Measurements from ENCODE around the gene PRKCZ.
A peak's percentile ranks its signal among the peaks of the same experiment; 100 is the strongest.

The PRKCZ gene

DNA sequence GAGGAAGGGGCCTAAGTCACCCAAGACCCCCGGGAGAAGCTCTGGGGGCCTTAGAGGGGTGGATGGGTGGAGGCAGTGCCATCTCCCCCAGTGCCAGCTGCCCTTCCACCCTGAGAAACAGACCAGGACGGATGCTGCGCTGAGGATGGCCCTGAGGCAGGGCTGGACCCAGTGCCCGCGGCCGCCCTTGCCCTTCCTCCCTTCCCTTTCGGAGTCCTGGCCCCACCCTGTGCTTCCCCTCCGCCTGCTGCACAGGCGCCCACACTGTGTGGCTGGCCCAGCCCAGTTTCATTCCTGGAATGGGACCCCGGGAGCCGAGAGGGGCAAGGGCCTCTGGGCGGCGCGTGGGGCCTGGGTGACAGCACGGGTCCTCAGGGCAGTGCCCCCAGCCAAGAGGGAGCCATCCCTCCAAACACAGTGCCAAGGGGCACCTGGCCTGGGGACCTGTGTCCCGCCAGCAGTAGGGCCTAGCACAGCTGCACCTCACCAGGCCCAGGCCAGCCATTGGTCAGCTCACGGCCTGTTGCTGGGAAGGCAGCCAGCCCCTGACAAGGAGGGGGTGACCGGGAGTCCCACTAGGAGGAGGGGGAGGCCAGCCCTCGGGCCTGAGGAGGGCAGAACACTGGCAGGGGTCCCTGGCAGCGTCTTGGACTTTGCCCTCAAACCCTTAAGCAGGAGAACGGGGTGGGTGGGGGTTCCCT is 164.5 kb downstream of the PRKCZ start:
- no peak for DNase-seq

DNA sequence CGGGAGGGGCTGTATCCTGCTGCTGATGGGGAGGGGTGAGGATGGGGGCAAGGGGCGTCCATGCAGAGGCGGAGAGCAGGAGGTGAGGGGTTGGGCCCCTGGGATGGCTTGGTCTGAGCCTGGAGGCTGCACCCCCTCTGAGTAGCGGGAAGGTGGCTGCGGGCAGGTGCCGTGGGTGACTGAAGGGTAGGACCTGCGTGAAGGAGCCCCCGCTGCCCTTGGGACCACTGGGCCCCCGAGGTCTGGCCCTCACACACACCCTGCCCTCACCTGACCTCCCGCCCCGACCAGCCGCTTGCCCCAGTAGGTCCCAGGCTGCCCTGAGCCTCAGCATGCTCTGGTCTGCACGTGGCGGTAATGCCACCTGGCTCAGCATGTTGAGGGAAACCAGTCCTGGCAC is 165.1 kb downstream of the PRKCZ start:
- no peak for DNase-seq

DNA sequence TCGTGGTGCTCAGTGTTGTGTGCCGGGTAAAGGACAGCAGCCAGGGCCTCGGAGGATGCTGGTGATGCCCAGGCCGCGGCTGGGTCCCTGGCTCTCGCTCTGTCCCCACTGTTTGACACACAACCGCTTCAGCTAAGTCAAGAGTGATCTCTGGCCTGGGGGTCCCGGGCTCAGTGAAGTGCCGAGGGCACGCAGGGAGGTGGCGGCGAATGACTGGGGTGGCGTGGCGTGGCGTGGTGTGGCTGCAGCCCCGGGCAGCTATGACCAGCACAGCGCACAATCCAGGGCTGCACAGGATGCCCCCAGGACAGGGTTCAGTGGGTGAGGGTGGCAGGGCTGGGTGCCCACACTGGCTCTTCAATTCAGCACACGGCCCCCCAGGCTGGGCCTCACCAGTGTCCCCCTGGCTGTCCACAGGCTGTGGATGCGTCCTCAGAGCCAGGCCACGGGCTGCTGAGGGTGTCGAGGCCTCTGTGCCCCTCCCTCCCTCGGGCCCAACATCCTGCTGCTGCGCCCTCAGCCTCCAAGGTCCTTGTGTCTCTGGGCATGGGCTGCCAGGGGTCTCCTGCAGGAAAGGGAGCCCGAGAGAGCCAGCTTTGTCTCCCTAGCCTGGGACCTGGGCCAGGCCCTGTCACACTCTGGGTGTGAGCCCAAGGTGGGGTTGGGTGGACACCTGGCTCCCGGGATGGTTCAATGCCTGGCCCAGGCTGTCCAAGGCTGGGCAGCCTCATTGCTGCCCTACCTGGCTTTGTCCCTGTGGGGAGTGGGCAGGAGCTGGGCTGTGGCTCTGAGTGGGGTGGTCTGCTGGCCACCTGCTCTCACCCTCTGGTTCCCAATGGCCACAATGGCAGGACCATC is 165.9 kb downstream of the PRKCZ start:
- no peak for DNase-seq

DNA sequence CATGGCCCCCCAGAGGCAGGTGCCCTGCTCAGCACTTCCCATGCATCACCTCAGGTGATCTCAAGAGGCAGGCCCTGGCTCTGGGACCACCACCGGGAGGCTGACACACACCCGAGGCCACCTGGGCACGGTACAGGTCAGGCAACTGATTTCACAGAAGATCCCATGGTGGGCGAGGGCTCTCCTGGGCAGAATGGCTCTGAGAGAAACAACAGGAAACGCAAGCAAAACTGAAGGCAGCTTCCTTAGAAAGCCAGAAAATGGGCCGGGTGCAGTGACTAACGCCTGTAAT is 166.5 kb downstream of the PRKCZ start:
- DNase-seq, result no peak

DNA sequence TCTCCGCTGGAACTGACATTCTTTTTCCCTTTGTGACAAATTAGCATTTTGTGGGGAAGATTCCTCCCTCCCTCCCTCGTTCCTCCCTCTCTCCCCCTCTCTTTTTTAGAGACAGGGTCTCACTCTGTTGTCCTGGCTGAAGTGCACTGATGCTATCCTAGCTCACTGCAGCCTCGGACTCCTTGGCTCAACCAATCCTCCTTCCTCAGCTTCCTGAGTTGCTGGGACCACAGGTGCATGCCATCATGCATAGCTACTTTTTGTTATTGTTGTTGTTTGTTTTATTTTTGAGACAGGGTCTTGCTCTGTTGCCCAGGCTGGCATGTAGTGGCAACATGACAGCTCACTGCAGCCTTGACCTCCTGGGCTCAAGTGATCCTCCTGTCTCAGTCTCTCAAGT is 171.1 kb downstream of the PRKCZ start:
- no peak for DNase-seq

DNA sequence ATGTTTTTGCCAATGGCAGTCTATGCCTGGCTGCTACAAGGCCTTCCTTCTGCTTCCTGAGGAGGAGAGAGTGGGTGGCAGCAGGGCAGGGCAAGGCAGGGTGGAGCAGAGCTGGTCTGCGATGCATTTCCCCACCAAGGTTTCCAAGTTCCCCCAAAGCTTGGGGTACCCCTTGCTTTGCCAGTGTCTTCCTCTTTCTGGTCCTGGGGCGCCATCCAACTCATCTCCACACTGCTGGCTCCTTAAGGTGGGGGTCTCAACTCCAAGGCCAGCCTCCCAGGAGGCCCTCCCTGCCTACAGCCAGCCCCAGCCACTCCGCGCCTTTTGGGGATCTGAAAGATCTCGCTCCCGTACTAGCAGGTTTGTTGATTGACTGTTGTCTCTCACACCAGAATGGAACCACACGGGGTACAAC is 174.0 kb downstream of the PRKCZ start:
- no peak for DNase-seq

DNA sequence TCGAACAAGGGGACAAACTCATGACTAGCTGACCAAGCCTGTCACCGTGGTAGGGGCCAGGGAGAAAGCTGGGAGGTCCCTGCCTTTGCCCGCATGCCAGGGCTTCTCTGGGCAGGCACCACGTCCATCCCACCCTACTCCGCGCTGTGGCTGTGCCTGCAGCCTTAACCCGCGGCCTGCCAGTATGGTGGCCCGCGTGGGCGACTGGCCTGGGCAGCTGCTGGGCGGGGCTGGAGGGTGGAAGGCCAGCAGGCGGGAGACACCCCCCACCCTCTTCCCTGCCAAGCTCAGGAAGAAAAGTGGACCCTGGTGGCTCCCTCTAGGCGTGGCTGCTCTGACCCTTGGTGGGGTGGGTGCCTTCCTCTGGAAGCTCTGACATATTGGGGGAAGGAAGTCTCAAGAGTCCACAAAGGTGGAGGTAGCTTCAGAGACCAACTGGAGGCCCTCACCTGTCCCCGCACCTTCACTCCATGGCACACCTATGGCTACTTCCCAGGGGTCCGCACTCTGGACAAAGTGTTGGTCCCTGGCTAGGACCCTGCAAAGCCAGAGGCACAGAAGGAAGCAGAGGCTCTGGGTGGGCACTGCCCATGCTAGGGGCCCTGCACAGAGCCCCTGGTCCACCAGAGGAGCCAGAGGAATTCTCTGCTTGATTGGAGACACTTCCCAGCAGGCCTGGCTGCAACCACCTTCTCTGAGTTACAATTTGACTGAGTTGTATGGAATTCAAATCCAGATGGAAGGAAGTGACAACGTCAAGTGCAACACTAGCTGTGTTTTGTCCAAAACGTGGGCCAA is 174.6 kb downstream of the PRKCZ start:
- no peak for DNase-seq

DNA sequence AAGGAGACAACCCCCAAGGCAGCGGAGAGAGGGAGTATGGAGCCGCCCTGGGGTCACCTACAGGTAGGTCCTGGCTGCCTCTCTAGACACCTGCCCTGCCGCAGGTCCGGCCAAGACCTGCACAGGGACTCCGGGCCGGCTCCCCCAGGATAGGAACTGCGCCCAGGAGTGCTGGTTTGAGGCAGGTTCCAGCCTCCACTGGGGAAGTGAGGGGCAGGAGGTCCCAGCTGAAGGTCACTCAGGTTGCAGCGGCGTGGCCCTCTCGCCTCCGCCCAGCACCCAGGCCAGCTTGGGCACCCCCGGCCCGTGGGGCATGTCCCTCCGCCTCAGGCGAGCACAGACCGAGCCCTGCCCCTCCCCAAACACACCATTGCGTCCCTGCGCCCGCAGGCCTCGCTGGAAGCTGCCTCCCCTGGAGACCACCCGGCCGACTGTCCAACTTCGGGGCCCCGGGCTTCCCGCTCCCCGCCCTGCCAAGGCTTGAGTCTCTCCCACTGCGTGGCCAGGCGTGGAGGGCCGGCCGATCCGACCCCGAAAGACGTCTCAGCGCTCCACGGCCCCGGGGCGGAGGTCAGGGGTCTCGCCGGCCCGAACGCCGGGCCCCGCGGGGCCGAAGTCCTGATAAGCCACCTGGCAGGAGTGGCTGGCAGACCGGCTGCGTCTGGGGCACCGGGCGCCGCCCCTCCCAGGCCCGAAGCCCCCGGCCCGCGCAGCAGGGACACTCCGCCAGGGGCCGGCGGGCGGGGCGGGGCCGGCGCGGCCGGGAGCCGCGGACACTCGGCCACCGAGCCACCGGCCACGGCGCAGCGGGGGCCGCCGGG is 176.5 kb downstream of the PRKCZ start:
- DNase-seq, result no peak

DNA sequence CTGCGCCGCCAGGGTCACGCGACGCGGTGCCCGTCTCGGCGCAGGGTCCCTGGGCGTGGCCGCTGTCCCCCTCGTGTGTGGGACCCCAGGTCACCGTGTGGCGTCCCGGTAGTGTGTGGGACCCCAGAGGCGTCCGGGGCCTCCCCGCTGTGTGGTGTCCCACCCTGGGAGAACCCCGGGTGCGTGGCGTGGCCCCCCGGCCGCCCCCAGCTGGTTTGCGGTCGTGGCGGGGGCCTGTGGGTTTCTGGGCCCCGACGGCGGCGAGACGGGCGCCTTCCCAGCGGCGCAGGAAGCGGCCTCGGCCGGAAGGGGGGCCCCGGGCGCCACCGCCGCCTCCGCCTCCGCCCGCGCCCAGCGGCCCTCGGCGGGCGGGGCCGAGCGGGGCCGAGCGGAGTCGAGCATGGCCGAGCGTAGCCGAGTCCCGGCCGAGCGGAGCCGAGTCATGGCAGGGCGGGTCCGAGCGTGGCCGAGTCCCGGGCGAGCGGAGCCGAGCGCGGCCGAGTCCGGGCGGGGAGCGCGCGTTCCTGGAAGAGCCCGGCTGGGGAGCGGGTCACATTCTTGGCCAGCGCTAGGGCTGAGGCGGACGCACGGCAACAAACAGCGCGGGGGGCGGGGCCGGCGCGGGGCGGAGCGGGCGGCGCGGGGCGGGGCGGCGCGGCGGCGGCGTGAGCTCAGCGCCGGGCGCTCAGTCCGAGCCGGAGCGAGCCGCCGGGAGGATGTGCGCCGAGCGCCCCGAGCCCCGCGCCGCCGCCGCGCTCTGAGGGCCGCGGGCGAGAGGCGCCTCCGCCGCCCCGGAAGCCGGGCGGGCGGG is 177.3 kb downstream of the PRKCZ start:
- peak; percentile 86 to 89 for DNase-seq

DNA sequence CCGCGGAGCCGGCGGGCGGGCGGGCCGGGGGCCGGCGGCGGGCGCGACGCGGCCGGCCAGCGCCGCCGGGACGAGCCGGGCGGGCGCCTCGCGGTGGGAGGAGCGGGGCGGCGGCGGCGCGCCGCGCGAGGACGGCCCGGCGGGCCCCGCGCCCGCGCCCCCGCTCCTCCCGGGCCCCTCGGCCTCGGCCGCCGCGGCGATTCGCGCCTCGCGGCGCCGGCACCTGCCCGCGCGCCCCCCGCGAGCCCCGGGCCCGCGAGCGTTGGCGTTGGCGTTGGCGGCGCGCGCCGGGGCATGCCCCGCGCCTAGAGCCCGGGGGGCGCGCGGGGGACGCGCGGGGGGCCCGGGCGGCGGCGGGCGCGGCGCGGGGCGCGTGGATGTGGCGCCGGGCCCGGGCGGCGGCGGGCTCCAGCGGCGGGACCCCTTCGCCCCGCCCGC is 178.0 kb downstream of the PRKCZ start, which contains the start of gene SKI:
TSS of gene SKI (plus strand) at position 163 of the 438 bp plus-strand sequence. CDS start 448 bp downstream, outside the sequence.
- DNase-seq, result no peak

DNA sequence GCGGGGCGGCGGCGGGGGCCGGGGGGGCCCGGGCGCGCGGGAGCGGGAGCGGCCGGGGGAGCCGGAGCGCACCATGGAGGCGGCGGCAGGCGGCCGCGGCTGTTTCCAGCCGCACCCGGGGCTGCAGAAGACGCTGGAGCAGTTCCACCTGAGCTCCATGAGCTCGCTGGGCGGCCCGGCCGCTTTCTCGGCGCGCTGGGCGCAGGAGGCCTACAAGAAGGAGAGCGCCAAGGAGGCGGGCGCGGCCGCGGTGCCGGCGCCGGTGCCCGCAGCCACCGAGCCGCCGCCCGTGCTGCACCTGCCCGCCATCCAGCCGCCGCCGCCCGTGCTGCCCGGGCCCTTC is 178.5 kb downstream of the PRKCZ start:
- DNase-seq, result no peak

DNA sequence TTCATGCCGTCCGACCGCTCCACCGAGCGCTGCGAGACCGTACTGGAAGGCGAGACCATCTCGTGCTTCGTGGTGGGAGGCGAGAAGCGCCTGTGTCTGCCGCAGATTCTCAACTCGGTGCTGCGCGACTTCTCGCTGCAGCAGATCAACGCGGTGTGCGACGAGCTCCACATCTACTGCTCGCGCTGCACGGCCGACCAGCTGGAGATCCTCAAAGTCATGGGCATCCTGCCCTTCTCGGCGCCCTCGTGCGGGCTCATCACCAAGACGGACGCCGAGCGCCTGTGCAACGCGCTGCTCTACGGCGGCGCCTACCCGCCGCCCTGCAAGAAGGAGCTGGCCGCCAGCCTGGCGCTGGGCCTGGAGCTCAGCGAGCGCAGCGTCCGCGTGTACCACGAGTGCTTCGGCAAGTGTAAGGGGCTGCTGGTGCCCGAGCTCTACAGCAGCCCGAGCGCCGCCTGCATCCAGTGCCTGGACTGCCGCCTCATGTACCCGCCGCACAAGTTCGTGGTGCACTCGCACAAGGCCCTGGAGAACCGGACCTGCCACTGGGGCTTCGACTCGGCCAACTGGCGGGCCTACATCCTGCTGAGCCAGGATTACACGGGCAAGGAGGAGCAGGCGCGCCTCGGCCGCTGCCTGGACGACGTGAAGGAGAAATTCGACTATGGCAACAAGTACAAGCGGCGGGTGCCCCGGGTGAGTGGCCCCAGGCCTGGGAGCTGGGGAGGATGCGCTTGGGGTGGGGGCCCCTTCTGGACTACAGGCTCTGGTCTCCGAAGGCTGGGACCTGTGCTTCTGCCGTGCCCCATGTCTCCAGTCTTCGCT is 179.0 kb downstream of the PRKCZ start:
- DNase-seq, result peak; percentile 21 to 45

DNA sequence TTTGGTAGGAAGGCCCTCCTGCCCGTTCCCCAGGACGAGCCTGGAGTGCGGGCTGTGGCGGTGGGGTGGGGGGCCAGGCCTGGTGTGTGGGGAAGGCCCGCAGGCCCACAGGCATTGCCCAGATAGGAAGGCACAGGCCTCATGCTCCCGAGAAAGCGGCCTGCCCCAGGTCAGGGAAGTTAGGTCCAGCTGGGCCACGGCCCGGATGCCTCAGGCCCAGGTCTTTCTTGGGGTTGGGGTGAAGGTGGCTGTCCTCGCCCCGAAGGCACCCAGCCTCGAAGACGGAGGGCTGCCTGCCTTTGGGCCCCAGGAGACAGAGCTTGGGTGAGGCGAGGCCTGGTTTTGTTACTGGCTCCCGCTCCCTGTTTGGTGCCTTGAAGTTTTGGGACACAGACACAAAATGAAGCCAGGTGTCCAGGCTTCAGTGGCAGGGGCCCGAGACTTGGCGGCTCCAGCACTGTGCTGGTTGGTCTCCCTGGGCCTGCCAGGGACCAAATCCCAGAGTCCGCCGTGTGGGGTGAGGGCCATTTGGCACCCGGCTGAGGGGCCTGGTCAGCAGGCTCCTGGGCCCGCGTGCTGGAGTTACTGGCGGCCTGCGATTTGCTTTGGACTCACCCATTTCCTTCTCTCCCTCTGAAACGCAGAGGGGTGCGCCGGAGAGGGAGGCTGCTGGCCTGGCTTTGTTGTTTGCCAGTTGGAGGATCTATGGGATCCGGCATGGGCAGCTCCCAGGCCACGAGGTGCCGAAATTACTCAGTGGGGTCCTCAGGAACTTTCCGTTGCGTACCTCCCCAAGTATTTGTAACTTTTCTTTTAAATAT is 179.9 kb downstream of the PRKCZ start:
- DNase-seq, result peak in 1 of 2 experiments; percentile 6

DNA sequence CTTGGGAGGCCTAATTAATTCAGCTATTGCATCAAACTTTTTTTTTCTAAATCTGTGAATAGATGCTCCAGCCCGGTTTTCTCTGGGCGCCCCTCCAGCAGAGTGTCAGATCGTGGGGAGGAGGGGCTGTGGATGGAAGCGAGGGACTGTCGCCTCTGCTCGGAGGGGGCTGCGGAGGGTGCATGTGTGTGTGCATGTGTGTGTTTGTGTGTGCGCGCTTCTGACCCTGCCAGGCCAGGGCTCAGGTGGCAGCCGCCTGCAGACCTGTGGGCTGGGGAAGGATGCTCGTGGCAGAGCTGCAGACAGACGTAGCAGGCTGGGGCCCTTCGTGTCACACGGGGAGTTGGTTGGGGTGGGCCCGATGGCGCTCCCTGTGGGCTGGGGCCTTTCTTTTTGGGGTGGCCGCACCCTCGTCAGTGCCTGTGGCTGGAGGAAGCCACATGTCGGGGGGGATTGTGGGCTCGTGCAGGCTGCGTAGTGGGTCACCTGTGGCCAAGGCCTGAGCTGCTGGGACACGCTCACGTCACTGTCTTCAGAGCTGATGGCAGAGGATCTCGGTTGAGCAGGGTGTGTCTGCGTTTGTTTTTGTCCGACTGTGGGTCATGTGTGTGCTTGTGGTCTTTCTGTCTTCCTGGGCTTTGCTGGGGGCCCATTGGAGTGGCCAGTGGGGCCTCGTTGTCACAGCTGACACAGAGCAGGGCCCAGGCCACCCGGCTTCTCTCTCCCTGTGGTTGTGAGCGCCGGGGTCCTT is 180.7 kb downstream of the PRKCZ start:
- no peak for DNase-seq

DNA sequence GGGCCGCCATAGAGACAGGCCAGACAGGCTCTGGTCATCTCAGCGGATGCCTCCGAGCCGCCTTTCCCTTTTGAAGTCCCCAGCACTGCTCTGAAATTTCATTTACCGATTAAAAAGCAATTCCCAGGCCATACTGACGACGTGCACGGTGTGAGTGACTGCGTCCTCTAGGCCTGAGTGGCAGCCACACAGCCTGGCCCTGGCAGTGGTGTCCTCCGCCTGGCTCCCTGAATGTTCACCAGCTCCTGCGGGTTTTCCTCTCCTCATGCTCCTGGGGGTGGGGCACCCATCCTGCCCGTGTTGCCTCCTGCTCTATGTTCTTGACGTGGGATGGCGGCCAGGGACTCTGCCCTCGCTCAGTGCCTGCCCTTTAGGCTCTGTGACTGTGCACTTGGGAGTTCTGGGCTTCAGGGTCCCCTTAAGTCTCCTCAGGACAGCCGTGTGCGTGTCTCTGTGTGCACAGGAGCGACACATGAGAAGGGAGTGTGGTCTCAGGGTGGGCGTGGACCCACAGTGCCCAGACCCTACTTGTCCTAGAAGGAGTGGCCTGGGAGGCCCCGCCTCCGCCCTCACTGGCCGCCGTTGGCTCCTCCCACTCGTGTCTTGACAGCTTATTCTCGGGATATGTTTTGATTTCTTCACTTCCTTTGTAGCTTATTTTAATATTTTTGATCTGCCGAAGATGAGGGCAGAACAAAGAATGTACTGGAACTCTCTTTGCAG is 181.5 kb downstream of the PRKCZ start:
- DNase-seq, result peak; percentile 59 to 67

DNA sequence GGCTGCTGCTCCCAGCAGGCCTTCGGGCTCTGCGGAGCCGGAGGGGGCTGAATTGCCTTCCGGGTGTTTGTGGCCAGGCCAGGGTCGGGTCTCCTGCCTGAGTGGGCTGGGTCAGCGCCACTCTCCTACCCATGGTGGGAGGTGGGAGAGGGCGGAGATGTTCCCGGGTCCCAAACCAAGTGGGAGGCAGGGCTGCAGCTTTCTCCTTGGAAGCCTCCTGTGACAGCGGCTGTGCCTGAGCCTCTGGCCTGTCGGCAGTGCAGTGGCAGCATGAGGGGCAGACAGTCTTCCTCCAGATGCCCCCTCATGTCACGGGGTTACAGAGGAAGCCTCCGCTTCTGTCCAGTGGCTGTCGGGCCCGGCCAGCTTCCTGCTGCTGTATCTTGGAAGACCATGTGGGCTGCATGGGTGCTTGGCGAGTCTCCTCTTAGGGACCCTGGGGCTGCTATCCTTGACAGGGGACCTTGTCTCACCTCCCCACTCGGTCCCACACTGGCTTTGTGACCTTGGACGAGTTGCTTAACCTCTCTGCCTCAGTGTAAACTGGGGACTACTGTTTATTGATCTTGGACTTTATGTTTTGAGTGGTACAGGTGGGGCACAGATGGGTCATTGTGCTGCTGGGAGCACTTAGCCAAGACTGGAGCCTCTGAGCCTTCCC is 182.2 kb downstream of the PRKCZ start:
- no peak for DNase-seq

DNA sequence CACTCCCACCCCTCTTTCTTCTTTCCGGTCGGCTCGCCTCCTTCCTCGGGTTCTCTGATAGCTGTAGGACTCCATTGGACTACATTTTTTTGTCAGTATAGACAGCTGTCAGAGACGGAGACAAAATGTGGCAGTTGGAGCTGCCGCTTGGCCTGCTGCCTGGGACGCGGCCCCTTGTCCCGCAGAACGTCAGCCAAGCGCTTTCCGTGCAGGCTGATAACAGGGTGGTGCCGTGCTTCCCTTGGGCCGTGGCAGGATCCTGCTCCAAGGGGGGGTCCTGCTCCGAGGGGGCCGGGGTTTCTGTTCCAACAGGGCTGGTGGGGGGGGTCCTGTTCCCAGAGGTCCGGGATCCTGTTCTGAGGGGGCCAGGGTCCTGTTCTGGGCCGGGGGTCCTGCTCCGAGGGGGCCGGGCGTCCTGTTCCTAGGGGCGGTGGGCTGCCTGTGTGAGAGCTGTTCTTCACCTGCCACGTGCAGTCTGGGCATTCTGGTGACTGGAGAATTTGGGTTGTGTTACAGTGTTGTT is 182.8 kb downstream of the PRKCZ start:
- no peak for DNase-seq

DNA sequence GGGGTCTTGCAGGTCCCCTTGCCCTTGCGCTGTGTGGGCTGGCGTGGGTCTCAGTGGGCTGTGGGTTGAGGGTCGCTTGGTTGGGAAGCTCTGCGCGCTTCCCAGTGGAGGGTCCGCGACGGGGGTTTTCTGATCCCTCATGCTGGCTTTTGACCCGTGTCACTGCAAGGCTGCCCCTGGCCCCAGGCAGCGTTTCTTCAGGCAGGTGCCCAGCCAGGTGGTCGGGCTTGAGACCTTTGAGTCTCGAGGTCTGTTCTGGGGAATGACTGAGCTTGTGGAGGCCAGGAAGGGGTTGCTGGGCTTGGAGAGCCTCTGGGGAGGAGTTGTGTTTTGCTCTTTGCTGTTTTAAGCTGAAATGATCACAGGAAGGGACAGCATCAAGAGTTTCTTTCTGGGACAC is 183.3 kb downstream of the PRKCZ start:
- no peak for DNase-seq
